Trophoblast cell (in vitro differentiated cells and primary cell): ENCODE data around the gene BECN2. TPM values are rescaled to one million over a fixed set of nuclear protein-coding genes. Genes with fewer than 3 reads are reported as not detected.
A peak's percentile ranks its signal among the peaks of the same experiment; 100 is the strongest.

ENCODE experiments used
- DNase-seq, 2 donors: peaks; one replicate each; pipeline ENCODE4 v3.0.0-alpha.2; 2016
- H2AFZ ChIP-seq: 2 replicates; pipeline ENCODE4 v1.6.1; 2013; ENCODE audit warnings: low read length, moderate library complexity, mild to moderate bottlenecking; ENCODE audit not compliant: insufficient read depth, poor library complexity
- H2AK5ac ChIP-seq: 2 replicates; pipeline ENCODE4 v1.6.1; 2013; ENCODE audit warnings: mild to moderate bottlenecking, low read length
- H2BK120ac ChIP-seq: 2 replicates; pipeline ENCODE4 v1.6.1; 2013; ENCODE audit warnings: low read length, mild to moderate bottlenecking, moderate library complexity; ENCODE audit not compliant: insufficient read depth, poor library complexity
- H2BK12ac ChIP-seq: 2 replicates; pipeline ENCODE4 v1.6.1; 2013; ENCODE audit warnings: mild to moderate bottlenecking, low read length, moderate library complexity
- H2BK5ac ChIP-seq: 2 replicates; pipeline ENCODE4 v1.6.1; 2013; ENCODE audit warnings: low read length, low read depth, moderate library complexity, mild to moderate bottlenecking; ENCODE audit not compliant: poor library complexity
- H3K14ac ChIP-seq: 2 replicates; pipeline ENCODE4 v1.6.1; 2013; ENCODE audit warnings: mild to moderate bottlenecking, low read length
- H3K18ac ChIP-seq: 2 replicates; pipeline ENCODE4 v1.6.1; 2013; ENCODE audit warnings: mild to moderate bottlenecking, low read length
- H3K23ac ChIP-seq: 2 replicates; pipeline ENCODE4 v1.6.1; 2013; ENCODE audit warnings: low read length
- H3K27ac ChIP-seq: 2 replicates; pipeline ENCODE4 v1.5.1; 2013; ENCODE audit warnings: low read depth, mild to moderate bottlenecking, inconsistent platforms, low read length, moderate library complexity
- H3K27me3 ChIP-seq: 2 replicates; pipeline ENCODE4 v1.6.1; 2013; ENCODE audit warnings: inconsistent platforms, mild to moderate bottlenecking, low read length, moderate library complexity; ENCODE audit not compliant: insufficient read depth
- H3K36me3 ChIP-seq, 2 experiments: 1 replicate in 1 of 2; 2 replicates in 1 of 2; pipeline ENCODE4 v1.6.1; 2013; ENCODE audit warnings: low read length in 2 of 2, mild to moderate bottlenecking in 2 of 2, moderate library complexity in 1 of 2; ENCODE audit not compliant: insufficient read depth in 2 of 2, control insufficient read depth in 1 of 2
- H3K4ac ChIP-seq: 2 replicates; pipeline ENCODE4 v1.6.1; 2013; ENCODE audit warnings: low read depth, mild to moderate bottlenecking, low read length, moderate library complexity
- H3K4me1 ChIP-seq, 2 experiments: 1 replicate in 1 of 2; 2 replicates in 1 of 2; pipeline ENCODE4 v1.6.1; 2013; ENCODE audit warnings: low read length in 2 of 2, mild to moderate bottlenecking in 2 of 2, moderate library complexity in 1 of 2; ENCODE audit not compliant: insufficient read depth in 2 of 2, control insufficient read depth in 1 of 2
- H3K4me2 ChIP-seq: 2 replicates; pipeline ENCODE4 v1.6.1; 2013; ENCODE audit warnings: inconsistent platforms, mild to moderate bottlenecking, low read length, moderate library complexity
- H3K4me3 ChIP-seq: 2 replicates; pipeline ENCODE4 v1.5.1; 2013; ENCODE audit warnings: mild to moderate bottlenecking, low read depth, low read length, inconsistent platforms
- H3K79me1 ChIP-seq: one replicate; pipeline ENCODE4 v1.6.1; 2013; ENCODE audit warnings: low read length
- H3K79me2 ChIP-seq: 2 replicates; pipeline ENCODE4 v1.6.1; 2013; ENCODE audit warnings: low read length, mild to moderate bottlenecking; ENCODE audit not compliant: control insufficient read depth, insufficient read depth, poor library complexity
- H3K9ac ChIP-seq: 2 replicates; pipeline ENCODE4 v1.6.1; 2013; ENCODE audit warnings: mild to moderate bottlenecking, low read length
- H3K9me3 ChIP-seq: 2 replicates; pipeline ENCODE4 v1.6.1; 2013; ENCODE audit warnings: low read depth, mild to moderate bottlenecking, control low read depth, inconsistent platforms, low read length; ENCODE audit not compliant: insufficient read depth
- H4K12ac ChIP-seq: 2 replicates; pipeline ENCODE4 v1.6.1; 2013; ENCODE audit warnings: low read depth, mild to moderate bottlenecking, low read length, moderate library complexity
- H4K8ac ChIP-seq: 2 replicates; pipeline ENCODE4 v1.6.1; 2013; ENCODE audit warnings: low read depth, mild to moderate bottlenecking, low read length, moderate library complexity
- H4K91ac ChIP-seq: one replicate; pipeline ENCODE4 v1.6.1; 2013; ENCODE audit warnings: low read depth, mild to moderate bottlenecking, low read length, moderate library complexity
- WGBS: extraction: QIAGEN DNeasy Blood & Tissue Kit; methylation state at CpG from one replicate; pipeline ENCODE4 v1.1.7; 2013; ENCODE audit warnings: missing lambda C conversion rate; ENCODE audit not compliant: insufficient read length, insufficient coverage; ENCODE audit errors: extremely low coverage; 5-methylcytosine and 5-hydroxymethylcytosine counted together
- polyA plus RNA-seq: library from polyadenylated mRNA; stranded (reverse); fragments of 200-250 nt; gene quantifications from 2 replicates; pipeline ENCODE4 v1.2.3, GENCODE V29; 2013

BECN2 gene
- not detected in 2 replicates for polyA plus RNA-seq

- Histone ChIP-seq H4K8ac (no peak within 1 kb of the TSS), H2BK120ac (no peak within 1 kb of the TSS), H4K91ac (no peak within 1 kb of the TSS), H2AK5ac (no peak within 1 kb of the TSS), H3K18ac (no peak within 1 kb of the TSS), H4K12ac (no peak within 1 kb of the TSS), H3K9me3 (no peaks in the 10 kb centered on the region), H2BK12ac (no peak within 1 kb of the TSS), H2AFZ (no peak within 1 kb of the TSS), H3K79me2 (no peaks in the 10 kb centered on the region), H3K79me1 (no peaks in the 10 kb centered on the region), H3K4ac (no peak within 1 kb of the TSS), H3K36me3 (no peaks in the 10 kb centered on the region), H3K27ac (no peak within 1 kb of the TSS), H3K9ac (no peak within 1 kb of the TSS), H3K4me3 (no peak within 1 kb of the TSS), H3K23ac (no peak within 1 kb of the TSS), H3K4me1 (no peaks in the 10 kb centered on the region), H3K27me3 (no peaks in the 10 kb centered on the region), H3K14ac (no peak within 1 kb of the TSS), H2BK5ac (no peak within 1 kb of the TSS), H3K4me2 (no peak within 1 kb of the TSS)
- no CpG with 5 or more reads among the region's 33 CpGs for WGBS
- DNase-seq: peak; percentile 58 to 62
These were observed at the start of gene BECN2 for GRCh38 chr1:241957692-241958494. Gene BECN2 (plus strand): TSS chr1:241957767. CDS start chr1:241957767, 0 bp downstream.

GRCh38 chr1:241916196-241916595 is 41.4 kb upstream of the BECN2 start:
- Histone ChIP-seq H3K9ac (no peak overlapping the region), H4K12ac (no peak overlapping the region), H4K8ac (no peak overlapping the region), H3K23ac (no peak overlapping the region), H4K91ac (no peak overlapping the region), H3K4ac (no peak overlapping the region), H3K4me2 (no peak overlapping the region), H3K4me3 (no peak overlapping the region), H3K79me1 (no peaks in the 10 kb centered on the region), H3K4me1 (no peaks in the 10 kb centered on the region), H2BK120ac (no peak overlapping the region), H2BK12ac (no peak overlapping the region), H3K79me2 (no peaks in the 10 kb centered on the region), H3K14ac (no peak overlapping the region), H3K27me3 (no peaks in the 10 kb centered on the region), H2AFZ (no peak overlapping the region), H3K9me3 (no peaks in the 10 kb centered on the region), H2BK5ac (no peak overlapping the region), H3K18ac (no peak overlapping the region), H2AK5ac (no peak overlapping the region), H3K27ac (no peak overlapping the region), H3K36me3 (no peaks in the 10 kb centered on the region)
- no peak for DNase-seq
- WGBS: no CpG with 5 or more reads among the region's 7 CpGs

- H3K27ac ChIP-seq: no peak overlapping the region
- WGBS: no CpG with 5 or more reads among the region's 12 CpGs
- no peak overlapping the region for H3K23ac ChIP-seq
- H2AK5ac ChIP-seq: no peak overlapping the region
- H4K91ac ChIP-seq: no peak overlapping the region
- H3K9me3 ChIP-seq: no peaks in the 10 kb centered on the region
- no peak overlapping the region for H3K4me2 ChIP-seq
- H3K4ac ChIP-seq: no peak overlapping the region
- H3K27me3 ChIP-seq: no peaks in the 10 kb centered on the region
- H3K79me2 ChIP-seq: no peaks in the 10 kb centered on the region
- H3K18ac ChIP-seq: no peak overlapping the region
- no peaks in the 10 kb centered on the region for H3K79me1 ChIP-seq
- H4K8ac ChIP-seq: no peak overlapping the region
- no peak overlapping the region for H2AFZ ChIP-seq
- no peak for DNase-seq
- H3K14ac ChIP-seq: no peak overlapping the region
- no peak overlapping the region for H3K9ac ChIP-seq
- no peaks in the 10 kb centered on the region for H3K4me1 ChIP-seq
- no peak overlapping the region for H4K12ac ChIP-seq
- no peak overlapping the region for H2BK12ac ChIP-seq
- no peak overlapping the region for H2BK120ac ChIP-seq
- no peak overlapping the region for H3K4me3 ChIP-seq
- no peaks in the 10 kb centered on the region for H3K36me3 ChIP-seq
- H2BK5ac ChIP-seq: no peak overlapping the region
These were observed 40.1 kb upstream of the BECN2 start for GRCh38 chr1:241917487-241917886.

GRCh38 chr1:241918879-241919278 is 38.7 kb upstream of the BECN2 start:
- DNase-seq: peak; percentile 4 to 12
- Histone ChIP-seq H3K14ac (no peak overlapping the region), H3K79me2 (no peaks in the 10 kb centered on the region), H2AFZ (no peak overlapping the region), H3K23ac (no peak overlapping the region), H3K36me3 (no peaks in the 10 kb centered on the region), H3K27ac (no peak overlapping the region), H3K79me1 (no peaks in the 10 kb centered on the region), H3K18ac (no peak overlapping the region), H3K4ac (no peak overlapping the region), H2BK5ac (no peak overlapping the region), H3K9ac (no peak overlapping the region), H4K91ac (no peak overlapping the region), H2AK5ac (no peak overlapping the region), H4K12ac (no peak overlapping the region), H4K8ac (no peak overlapping the region), H2BK120ac (no peak overlapping the region), H3K27me3 (no peaks in the 10 kb centered on the region), H3K4me1 (no peaks in the 10 kb centered on the region), H3K4me3 (no peak overlapping the region), H3K9me3 (no peaks in the 10 kb centered on the region), H3K4me2 (no peak overlapping the region), H2BK12ac (no peak overlapping the region)
- WGBS: no CpG with 5 or more reads among the region's 5 CpGs
